Ectodermal cell (in vitro differentiated cells): Measurements from ENCODE around the gene GABRR2.
"Not testable (repeated sequence)": the region's sequence is repeated elsewhere in the genome, so short reads cannot be mapped to it uniquely, and the experiment has no call there.

Source experiments
- H3K27ac ChIP-seq: 2 replicates; pipeline ENCODE4 v1.7.0; 2013; ENCODE audit warnings: mild to moderate bottlenecking, low read depth, low read length; ENCODE audit not compliant: insufficient read depth, poor library complexity, severe bottlenecking
- H3K27me3 ChIP-seq: 2 replicates; pipeline ENCODE4 v1.7.0; 2013; ENCODE audit warnings: mild to moderate bottlenecking, low read length; ENCODE audit not compliant: insufficient read depth, control insufficient read depth, poor library complexity, severe bottlenecking
- H3K36me3 ChIP-seq: one replicate; pipeline ENCODE4 v1.7.0; 2013; ENCODE audit warnings: low read length; ENCODE audit not compliant: control insufficient read depth, insufficient read depth
- H3K4me1 ChIP-seq: one replicate; pipeline ENCODE4 v1.7.0; 2013; ENCODE audit warnings: low read length; ENCODE audit not compliant: control insufficient read depth, insufficient read depth
- H3K4me3 ChIP-seq: 2 replicates; pipeline ENCODE4 v1.7.0; 2013; ENCODE audit warnings: low read depth, low read length, control low read depth; ENCODE audit not compliant: insufficient read depth
- H3K9me3 ChIP-seq: 2 replicates; pipeline ENCODE4 v1.7.0; 2013; ENCODE audit warnings: mild to moderate bottlenecking, low read length, moderate library complexity; ENCODE audit not compliant: control insufficient read depth
- WGBS, 2 experiments: methylation state at CpG; one replicate each; pipeline ENCODE4 v1.1.7; 2013; ENCODE audit warnings: missing lambda C conversion rate in 2 of 2; 5-methylcytosine and 5-hydroxymethylcytosine counted together

GABRR2 gene

GRCh38 chr6:89310929-89311328 lies 4.2 kb downstream of the GABRR2 start:
- no peaks in the 10 kb centered on the region for H3K9me3 ChIP-seq
- H3K27me3 ChIP-seq: no peaks in the 10 kb centered on the region
- H3K36me3 ChIP-seq: no peaks in the 10 kb centered on the region
- WGBS, 2 experiments: 79 to 83% methylated on average over 11 of the region's 11 CpGs
- H3K4me1 ChIP-seq: peaks cover 18% of the 10 kb centered on the region
- no peak overlapping the region for H3K27ac ChIP-seq
- H3K4me3 ChIP-seq: no peak overlapping the region

DNA sequence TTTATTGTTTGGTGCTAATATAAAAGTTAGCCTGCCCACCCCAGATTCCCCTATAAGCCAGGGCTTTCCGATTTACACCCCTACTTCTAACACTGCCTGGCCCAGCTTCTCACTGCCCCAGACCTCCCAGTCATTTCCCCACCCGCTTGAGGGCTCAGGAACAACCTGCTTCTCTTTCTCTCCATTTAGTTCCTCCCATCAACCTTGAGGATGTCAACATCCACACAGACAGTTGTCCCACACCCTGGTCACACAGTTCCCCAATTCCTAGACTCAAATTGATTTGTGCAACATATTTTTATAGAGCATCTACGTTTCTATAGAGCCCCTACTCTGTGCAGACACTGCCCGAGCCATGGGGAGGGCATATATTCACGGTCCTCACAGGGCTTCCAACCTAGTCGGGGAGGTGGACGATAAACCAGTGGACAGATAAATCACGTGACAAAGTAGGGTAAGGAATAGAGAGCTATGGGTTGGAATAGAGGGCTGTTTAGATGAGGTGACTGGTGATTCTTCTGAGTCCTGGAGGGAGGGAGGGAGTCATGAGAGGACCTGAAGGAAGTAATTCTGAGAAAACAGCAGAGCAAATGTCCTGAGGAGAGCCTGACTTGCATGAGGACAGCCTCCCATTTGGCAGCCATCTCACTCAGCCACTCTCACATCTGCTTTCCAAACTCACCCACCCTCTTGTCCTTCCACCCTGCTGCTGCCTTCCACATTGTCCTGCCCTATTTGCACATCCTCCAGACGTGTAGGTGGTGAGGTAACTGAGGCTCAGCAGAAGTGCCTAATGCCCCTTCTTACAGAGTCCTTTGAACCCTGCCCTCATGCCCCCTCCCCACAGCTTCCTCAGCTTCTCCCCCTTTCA lies 6.3 kb downstream of the GABRR2 start:
- Histone ChIP-seq H3K36me3 (no peaks in the 10 kb centered on the region), H3K4me1 (peaks cover 18% of the 10 kb centered on the region), H3K4me3 (no peak overlapping the region), H3K27me3 (no peaks in the 10 kb centered on the region), H3K27ac (no peak overlapping the region), H3K9me3 (no peaks in the 10 kb centered on the region)
- 86 to 92% methylated on average over 9 of the region's 9 CpGs for WGBS, 2 experiments

DNA sequence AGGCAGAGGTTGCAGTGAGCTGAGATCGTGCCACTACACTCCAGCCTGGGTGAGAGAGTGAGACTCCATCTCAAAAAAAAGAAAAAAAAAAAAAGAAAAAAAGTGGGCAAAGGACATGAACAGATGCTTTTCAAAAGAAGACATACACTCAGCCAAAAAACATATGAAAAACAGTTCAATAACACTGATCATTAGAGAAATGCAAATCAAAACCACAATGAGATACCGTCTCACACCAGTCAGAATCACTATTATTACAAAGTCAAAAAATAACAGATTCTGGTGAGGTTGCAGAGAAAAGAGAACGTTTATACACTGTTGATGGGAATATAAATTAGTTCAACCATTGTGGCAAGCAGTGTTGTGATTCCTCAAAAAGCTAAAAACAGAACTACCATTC lies 10.6 kb downstream of the GABRR2 start:
- 98 to 100% methylated on average over 2 of the region's 3 CpGs for WGBS, 2 experiments

DNA sequence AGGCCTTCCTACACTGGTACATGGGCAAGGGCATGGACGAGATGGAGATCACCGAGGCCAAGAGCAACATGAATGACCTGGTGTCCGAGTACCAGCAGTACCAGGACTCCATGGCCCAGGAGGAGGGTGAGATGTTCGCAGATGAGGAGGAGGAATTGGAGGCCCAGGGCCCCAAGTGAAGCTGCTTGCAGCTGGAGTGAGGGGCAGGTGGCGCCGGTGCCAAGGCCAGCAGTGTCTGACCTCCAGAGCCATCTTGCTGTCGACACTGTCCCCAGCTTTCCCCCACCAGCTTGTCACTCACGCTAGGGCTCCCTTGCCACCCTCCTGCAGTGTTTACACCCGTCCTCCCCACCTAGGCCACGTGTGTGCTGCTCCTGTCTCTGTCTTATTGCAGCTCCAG lies 12.2 kb downstream of the GABRR2 start:
- peaks cover 5% of the 10 kb centered on the region for H3K4me1 ChIP-seq
- H3K27ac ChIP-seq: no peak overlapping the region
- no peaks in the 10 kb centered on the region for H3K36me3 ChIP-seq
- H3K4me3 ChIP-seq: no peak overlapping the region
- no peaks in the 10 kb centered on the region for H3K27me3 ChIP-seq
- WGBS, 2 experiments: 90% methylated on average over 9 to 10 of the region's 10 CpGs
- no peaks in the 10 kb centered on the region for H3K9me3 ChIP-seq

More for the DNA sequence above, 10.6 kb downstream of the GABRR2 start:
- not testable (repeated sequence) for H3K4me1 ChIP-seq, H3K9me3 ChIP-seq, H3K36me3 ChIP-seq, H3K4me3 ChIP-seq, H3K27me3 ChIP-seq, H3K27ac ChIP-seq

DNA sequence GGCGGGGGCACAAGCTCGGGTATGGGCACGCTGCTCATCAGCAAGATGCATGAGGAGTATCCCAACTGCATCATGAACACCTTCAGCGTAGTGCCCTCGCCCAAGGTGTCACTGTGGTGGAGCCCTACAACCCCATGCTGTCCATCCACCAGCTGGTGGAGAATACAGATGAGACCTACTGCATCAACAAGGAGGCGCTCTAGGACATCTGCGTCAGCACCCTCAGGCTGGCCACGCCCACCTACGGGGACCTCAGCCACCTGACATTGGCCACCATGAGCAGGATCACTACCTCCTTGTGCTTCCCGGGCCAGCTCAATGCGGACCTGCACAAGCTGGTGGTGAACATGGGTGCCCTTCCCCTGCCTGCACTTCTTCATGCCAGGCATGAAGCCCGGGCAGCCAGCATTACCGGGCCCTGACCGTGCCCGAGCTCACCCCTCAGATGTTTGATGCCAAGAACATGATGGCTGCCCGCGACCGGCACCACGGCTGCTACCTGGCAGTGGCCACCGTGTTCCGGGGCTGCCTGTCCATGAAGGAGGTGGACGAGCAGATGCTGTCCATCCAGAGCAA lies 12.8 kb downstream of the GABRR2 start:
- Histone ChIP-seq H3K4me1 (peaks cover 8% of the 10 kb centered on the region), H3K27ac (no peak overlapping the region), H3K36me3 (no peaks in the 10 kb centered on the region), H3K27me3 (no peaks in the 10 kb centered on the region), H3K9me3 (no peaks in the 10 kb centered on the region), H3K4me3 (no peak overlapping the region)
- 92% methylated on average over 22 of the region's 22 CpGs for WGBS, 2 experiments

- Histone ChIP-seq H3K9me3 (no peaks in the 10 kb centered on the region), H3K27me3 (no peaks in the 10 kb centered on the region), H3K36me3 (no peaks in the 10 kb centered on the region), H3K4me3 (no peak overlapping the region), H3K4me1 (peaks cover 8% of the 10 kb centered on the region), H3K27ac (no peak overlapping the region)
- 96% methylated on average over 25 of the region's 25 CpGs for WGBS, 2 experiments
Measured at GRCh38 chr6:89301586-89302194, 13.4 kb downstream of the GABRR2 start.

DNA sequence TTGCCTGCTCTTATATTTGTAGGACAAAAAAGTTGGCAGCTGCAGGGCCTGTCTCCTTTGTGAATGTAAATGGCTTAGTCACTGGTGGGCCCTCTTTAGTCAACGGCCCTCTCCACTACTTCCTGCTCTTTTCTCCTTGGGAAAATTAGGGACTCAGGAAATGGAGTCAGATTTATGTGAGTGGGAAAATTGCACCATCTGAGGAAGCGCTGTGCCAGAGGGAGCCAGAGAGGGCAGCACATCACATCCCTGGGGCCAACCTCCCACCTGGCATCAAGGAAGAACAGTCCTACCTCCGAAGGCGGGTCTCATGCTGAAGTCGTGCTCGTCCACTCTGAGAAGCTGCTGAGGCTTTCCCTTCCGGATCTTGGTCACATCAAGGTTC lies 15.6 kb downstream of the GABRR2 start:
- Histone ChIP-seq H3K27ac (no peak overlapping the region), H3K4me3 (no peak overlapping the region), H3K4me1 (peaks cover 8% of the 10 kb centered on the region), H3K9me3 (no peaks in the 10 kb centered on the region), H3K36me3 (no peaks in the 10 kb centered on the region), H3K27me3 (no peaks in the 10 kb centered on the region)
- WGBS, 2 experiments: 86 to 88% methylated on average over 7 of the region's 7 CpGs

DNA sequence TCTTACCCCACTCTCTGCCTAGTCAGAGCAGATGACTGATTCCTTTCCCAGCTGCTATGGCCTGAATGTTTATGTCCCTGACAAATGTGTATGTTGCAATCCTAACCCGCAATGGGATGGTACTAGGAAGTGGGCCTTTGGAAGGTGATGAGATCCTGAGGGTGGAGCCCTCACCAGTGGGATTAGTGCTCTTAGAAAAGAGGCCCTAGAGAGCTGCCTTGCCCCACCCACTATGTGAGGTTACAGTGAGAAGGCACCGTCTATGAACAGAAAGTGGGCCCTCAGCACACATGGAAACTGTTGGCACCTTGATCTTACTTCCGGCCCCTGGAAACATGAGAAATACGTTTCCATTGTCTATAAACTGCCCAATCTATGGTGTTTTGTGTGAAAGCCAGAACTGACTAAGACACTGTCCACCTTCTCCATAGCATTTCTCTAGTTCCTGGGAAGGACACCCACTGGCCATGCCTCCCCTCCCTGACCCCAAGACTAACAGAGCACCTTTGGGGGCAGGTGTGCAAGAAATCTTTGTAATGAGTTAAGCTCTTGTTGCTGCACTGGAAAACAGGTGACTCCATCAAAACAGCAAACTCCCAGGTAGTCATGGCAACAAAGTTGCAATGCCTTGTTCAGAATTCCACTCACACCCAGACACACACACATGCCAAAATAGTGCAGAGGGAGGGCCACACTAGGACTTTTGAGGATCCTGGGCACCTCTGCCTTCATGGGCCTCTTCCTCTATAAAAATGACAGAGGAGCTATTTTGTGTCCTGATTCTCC lies 16.2 kb downstream of the GABRR2 start:
- H3K9me3 ChIP-seq: no peaks in the 10 kb centered on the region
- no peaks in the 10 kb centered on the region for H3K27me3 ChIP-seq
- H3K36me3 ChIP-seq: no peaks in the 10 kb centered on the region
- no peak overlapping the region for H3K4me3 ChIP-seq
- 80 to 86% methylated on average over 4 of the region's 4 CpGs for WGBS, 2 experiments
- peaks cover 8% of the 10 kb centered on the region for H3K4me1 ChIP-seq
- H3K27ac ChIP-seq: no peak overlapping the region

- Histone ChIP-seq H3K27ac (no peak overlapping the region), H3K27me3 (no peaks in the 10 kb centered on the region), H3K9me3 (no peaks in the 10 kb centered on the region), H3K4me1 (peaks cover 8% of the 10 kb centered on the region), H3K4me3 (no peak overlapping the region), H3K36me3 (no peaks in the 10 kb centered on the region)
- WGBS, 2 experiments: 78 to 81% methylated on average over 12 of the region's 12 CpGs
Measured at GRCh38 chr6:89297695-89298351, 17.3 kb downstream of the GABRR2 start.
